GM19240 (cell line): Measurements from ENCODE around the gene MEX3B.
A peak's percentile ranks its signal among the peaks of the same experiment; 100 is the strongest.
"Not testable (repeated sequence)": the region's sequence is repeated elsewhere in the genome, so short reads cannot be mapped to it uniquely, and the experiment has no call there.

Source experiments
- DNase-seq: peaks from one replicate; pipeline ENCODE4 v3.0.0; 2011; ENCODE audit warnings: low spot score; ENCODE audit not compliant: insufficient read length

Gene MEX3B

DNA sequence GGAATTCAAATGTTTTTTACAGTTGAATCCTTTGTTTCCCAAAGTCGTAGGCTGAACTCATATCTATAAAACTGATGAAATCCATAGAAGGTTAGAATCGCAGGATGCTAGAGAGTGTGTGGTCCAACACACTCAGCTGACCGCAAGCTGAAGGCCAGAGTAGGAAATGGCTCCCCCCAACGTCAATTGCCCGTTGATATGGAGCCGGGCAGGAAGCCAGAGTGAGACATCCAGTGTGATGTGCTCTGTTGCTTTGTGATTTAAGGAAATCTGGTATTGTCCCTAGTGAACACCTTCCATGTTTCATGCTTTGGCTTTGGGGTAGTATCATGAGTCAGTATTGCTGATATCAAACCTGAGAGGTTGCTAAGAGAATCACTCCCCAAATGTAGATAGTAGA, 5.8 kb upstream of the MEX3B start:
- no peak for DNase-seq

- DNase-seq, result no peak
Observed at GRCh38 chr15:82048811-82049210, 3.0 kb upstream of the MEX3B start.

GRCh38 chr15:82047453-82048400, 1.9 kb upstream of the MEX3B start:
- no peak for DNase-seq

DNA sequence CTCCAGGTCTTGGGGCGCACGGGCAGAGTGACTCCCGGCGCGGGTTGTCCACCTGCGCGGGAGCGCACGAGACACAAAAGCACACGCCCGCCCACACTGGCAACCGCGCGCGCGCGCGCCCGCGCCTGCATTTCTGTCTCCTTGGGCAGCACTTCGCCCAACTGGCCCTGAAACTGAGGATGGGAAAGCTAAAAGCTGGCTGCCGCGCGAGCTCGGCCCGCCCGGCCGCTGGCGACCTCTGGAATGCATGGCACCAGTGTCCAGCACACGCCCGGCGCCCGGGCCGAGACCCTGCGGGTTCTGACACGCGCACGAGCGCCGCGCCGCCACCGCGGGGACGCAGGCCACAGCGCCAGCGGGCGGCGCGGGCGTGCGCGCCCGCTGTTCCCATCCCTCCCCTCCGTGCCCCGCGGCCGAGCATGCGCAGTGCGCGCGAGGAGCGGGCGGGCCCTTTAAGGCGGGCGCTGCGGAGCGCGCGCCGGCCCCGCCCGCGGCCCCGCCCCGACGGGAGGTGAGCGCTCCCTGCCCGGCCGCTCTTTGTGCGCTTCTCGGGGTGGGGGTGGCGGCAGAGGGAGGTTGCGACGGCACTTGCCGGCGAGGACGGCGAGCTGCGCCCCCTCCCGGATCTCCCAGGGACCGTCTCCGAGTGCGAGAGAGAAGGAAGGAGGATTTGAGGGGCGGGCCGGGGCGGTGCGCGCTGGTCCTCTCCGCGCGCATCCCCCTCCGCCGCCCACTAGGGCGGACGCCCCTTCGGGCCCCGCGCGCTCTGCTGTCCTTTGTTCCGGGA, 1.0 kb upstream of the MEX3B start:
- DNase-seq, result peak; percentile 94

GRCh38 chr15:82045179-82045891, 483 bp downstream of the MEX3B start:
- no peak for DNase-seq

- no peak for DNase-seq
Observed at GRCh38 chr15:82044373-82045178, 1.2 kb downstream of the MEX3B start.

- DNase-seq, result no peak
Observed at GRCh38 chr15:82043796-82044372, 1.9 kb downstream of the MEX3B start.

GRCh38 chr15:82043130-82043673, 2.6 kb downstream of the MEX3B start:
- no peak for DNase-seq

DNA sequence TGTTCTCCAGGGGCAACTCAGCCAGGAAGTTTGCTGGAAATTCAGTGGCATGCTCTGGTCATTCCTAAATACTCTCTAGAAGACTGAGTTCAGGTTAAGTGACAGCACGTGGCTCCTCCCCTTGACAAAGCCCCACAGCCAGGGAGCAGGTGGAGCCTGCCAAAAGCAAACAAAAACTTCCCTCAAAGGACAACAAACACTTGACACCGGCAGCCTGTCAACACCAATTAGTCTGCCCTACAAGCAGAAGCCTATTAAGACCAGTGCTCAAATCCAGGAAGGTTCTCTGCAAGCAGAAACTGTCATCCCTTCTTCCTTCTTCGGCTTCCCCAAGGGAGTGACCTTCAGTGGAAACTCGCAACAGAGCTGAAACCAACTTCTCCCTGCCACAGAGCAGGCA, 5.0 kb downstream of the MEX3B start:
- no peak for DNase-seq

DNA sequence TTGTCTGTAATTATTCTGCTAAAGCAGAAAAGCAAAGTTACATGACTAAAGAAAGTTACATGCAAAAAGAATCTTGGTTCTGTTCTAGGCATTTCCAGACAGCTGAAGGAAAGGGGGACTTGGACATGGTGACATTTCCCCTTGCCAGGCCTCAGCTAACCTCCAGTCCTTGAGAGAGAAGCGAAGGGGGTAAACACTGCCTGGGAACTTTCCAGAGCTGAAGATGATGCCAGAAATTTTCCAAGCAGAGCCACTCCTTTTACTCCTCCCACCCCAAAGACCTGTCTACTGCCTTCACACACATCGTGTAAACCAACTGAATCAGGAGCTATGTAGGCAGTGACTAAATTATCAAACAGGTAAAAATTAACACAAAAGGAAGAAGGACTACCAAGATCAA, 5.4 kb downstream of the MEX3B start:
- no peak for DNase-seq

DNA sequence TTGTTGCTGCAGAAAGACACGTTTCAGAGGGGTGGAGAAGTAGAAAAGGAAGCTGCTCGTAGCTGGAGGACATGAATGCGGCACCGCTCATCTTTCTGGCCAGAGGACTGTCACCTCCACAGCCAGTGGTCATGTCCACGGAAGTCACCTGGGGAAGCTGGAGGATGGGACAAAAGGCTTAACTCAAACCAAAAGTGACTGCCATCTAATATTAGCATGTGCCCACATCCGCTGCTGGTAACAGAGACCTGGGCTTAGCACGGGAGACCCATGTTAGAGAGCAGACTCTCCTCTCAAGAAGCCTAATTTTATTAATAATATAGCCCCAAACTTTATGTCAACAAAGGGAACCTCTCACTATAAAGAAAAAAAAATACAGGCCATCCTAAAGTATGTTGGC, 5.9 kb downstream of the MEX3B start:
- DNase-seq, result no peak

- no peak for DNase-seq
Observed at GRCh38 chr15:82036461-82036860, 9.4 kb downstream of the MEX3B start.

- DNase-seq, result no peak
Observed at GRCh38 chr15:82031871-82032270, 13.9 kb downstream of the MEX3B start.

GRCh38 chr15:82030176-82030575, 15.6 kb downstream of the MEX3B start:
- no peak for DNase-seq

GRCh38 chr15:82028163-82028562, 17.7 kb downstream of the MEX3B start:
- not testable (repeated sequence) for DNase-seq

DNA sequence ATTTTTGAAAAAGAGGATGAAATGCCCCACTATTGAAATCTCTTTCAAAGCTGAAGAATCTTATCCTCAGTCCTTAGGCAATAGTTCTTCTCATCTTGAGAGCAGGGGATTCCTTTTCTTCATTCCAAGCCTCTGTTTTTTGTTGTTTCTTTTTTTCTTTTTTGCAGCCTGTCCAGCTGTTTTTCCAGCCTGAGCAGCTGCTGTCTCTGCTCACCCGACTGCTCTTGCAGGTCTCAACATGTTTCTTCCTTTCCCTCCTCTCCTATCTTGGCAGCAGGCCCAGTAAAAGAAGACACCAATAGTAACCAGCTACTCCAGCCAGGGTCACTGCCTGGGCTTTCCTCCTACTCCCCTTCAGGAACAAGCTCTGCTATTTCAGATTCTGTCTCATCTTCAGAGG, 23.8 kb downstream of the MEX3B start:
- no peak for DNase-seq

DNA sequence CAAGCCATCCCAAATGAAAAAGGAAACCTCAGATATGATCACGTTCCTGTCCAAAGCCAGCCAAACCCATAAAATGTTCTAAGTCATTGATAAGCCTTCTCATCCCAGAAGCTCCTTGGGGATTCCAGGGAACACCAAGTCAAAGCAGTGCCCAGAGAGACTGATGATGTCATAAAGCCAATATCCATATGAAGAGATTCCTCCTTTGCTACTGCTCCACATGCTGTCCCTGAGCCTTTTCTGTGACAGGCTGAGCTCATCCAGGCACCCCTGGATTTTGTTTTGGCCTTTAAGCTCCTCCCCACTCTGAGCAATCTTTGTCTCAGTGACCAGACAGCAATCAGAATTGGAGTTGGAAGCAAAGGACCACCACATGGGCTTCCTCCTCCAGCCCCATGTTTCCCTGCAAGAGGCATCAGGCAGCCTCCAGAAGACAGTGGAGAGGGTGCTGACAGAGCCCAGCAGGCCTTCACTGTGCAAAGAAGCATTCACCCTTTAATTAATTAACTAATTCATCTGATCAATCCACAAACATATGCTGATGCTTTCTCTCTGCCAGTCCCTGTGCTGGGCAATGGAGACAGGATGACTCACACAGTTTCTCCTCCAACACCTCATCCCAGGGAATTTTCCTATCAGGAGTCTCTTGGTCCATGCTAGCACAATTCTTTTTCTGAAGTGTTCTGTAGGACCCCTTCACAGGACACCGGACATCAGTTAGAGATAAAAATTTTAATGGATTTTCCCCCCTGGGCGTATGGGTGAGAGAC, 25.0 kb downstream of the MEX3B start:
- no peak for DNase-seq

DNA sequence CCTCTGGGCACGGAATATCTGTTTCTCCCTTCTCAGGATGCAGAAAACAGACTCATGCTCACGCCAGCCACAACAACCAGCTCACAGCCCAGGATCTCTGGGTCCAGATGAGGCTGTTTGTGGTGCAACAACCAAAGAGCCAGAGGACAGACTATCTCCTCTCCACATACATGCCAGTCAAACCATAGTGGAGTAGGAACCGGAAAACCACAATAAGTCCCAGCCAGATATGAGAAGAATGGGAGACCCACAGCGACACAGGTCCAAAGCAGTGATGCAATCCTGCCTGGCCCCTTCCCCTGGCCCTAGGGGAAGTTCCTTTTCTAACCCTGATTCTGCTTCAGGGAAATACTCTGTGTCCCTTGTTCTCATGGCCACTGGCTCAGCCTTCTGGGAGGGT, 27.6 kb downstream of the MEX3B start:
- no peak for DNase-seq

- no peak for DNase-seq
Observed at GRCh38 chr15:82017656-82018055, 28.2 kb downstream of the MEX3B start.

DNA sequence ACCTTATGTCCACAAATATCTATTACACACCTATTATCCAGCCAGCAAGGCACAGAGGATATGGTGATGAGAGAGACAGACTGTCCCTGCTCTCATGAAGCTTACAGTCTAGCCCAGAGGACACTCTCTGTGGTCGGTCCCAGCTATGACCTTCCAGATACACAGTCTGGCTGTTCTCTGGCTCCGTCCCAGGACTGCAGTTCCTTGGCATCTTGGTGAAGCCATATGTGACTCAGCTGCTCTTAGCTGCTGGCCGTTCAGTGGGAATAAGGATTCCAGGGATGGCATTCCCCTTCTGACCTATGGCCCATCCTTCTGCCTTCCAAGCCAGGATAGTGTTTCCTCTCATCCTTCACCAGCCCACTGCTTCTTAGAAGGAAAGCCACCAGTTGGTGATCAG, 30.8 kb downstream of the MEX3B start:
- no peak for DNase-seq
